ENCODE measurements around the gene TMEM179B.

- TF ChIP-seq BHLHE40 (IDR thresholded peaks at IDR 0.05; ENCODE audit: borderline replicate concordance) (no peak), SP1 (IDR thresholded peaks at IDR 0.05) (no peak), TARDBP (IDR thresholded peaks at IDR 0.05) (no peak), ARNT (IDR thresholded peaks at IDR 0.05) (no peak), ZNF384 (IDR thresholded peaks at IDR 0.05) (no peak)
Measured at GRCh38 chr11:62792202-62792575, 5.0 kb downstream of the TMEM179B start.

All from HEK293T (cell line).